T-helper 17 cell (primary cell): ENCODE measurements around the gene TRA2A. TPM values are rescaled to one million over a fixed set of nuclear protein-coding genes. Genes with fewer than 3 reads are reported as not detected.
A peak's percentile ranks its signal among the peaks of the same experiment; 100 is the strongest.

Experiments used
- ATAC-seq: fragments of 150-1000 bp; cut with Tn5 transposase; 2 replicates; pipeline ENCODE4 v1.10.0; 2021; ENCODE audit warnings: mild to moderate bottlenecking, moderate library complexity
- DNase-seq, 3 donors: peaks; one replicate each; pipeline versions ENCODE4 v3.0.0 to v3.0.0-alpha.2; 2020 to 2021
- H3K9me3 ChIP-seq: one replicate; pipeline ENCODE4 v1.7.0; 2013; ENCODE audit warnings: low read length, mild to moderate bottlenecking; ENCODE audit not compliant: control insufficient read depth, poor library complexity, severe bottlenecking
- H3K27ac Mint-ChIP-seq: one replicate; pipeline ENCODE4 v1.8.0; 2022; ENCODE audit warnings: mild to moderate bottlenecking, moderate library complexity, mixed read lengths
- H3K27me3 Mint-ChIP-seq: one replicate; pipeline ENCODE4 v1.8.0; 2022; ENCODE audit warnings: mixed read lengths
- H3K36me3 Mint-ChIP-seq: one replicate; pipeline ENCODE4 v1.8.0; 2022; ENCODE audit warnings: low read depth, mixed read lengths
- H3K4me1 Mint-ChIP-seq: one replicate; pipeline ENCODE4 v1.8.0; 2022; ENCODE audit warnings: mild to moderate bottlenecking, mixed read lengths
- H3K4me3 Mint-ChIP-seq: one replicate; pipeline ENCODE4 v1.8.0; 2022; ENCODE audit warnings: mild to moderate bottlenecking, moderate library complexity, mixed read lengths
- total RNA-seq, 4 donors: library from RNA in 2 of 4; stranded (reverse) in 2 of 4; gene quantifications; one replicate each; pipeline ENCODE4 v1.2.3 and lab custom pipeline; 2022 to 2026

The TRA2A gene
- total RNA-seq, 2 donors from 2014 or later, result 249 to 285 TPM

DNA sequence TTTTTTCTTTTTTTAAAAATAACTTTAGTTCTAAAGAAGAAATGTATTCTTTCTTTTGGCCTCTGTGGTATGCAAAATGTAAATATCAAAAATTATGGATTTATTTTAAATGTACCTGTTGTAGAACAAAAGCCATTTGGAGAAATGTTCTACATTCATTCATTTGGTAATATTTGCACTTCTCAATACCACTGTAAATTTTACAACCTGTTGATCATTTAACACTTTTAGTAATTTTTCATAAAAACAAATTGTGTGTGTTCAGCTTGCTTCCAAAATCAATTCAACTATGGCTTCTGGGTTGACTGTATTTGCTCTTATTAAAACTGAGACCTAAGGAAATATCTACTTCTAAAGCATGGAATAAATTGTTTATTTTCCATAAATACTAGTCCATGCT is 59.2 kb downstream of the TRA2A start:
- no peak overlapping the region for H3K4me3 Mint-ChIP-seq
- ATAC-seq, result no peak
- no peak for DNase-seq
- peaks cover 18% of the 10 kb centered on the region for H3K9me3 ChIP-seq
- H3K27ac Mint-ChIP-seq, result peak overlapping the region; percentile 41
- peaks cover 2% of the 10 kb centered on the region for H3K36me3 Mint-ChIP-seq
- peaks cover 67% of the 10 kb centered on the region for H3K27me3 Mint-ChIP-seq
- peaks cover 30% of the 10 kb centered on the region for H3K4me1 Mint-ChIP-seq

GRCh38 chr7:23472046-23472445 is 59.7 kb downstream of the TRA2A start:
- Mint-ChIP-seq H3K27me3 (peaks cover 70% of the 10 kb centered on the region), H3K4me1 (peaks cover 34% of the 10 kb centered on the region), H3K27ac (peak overlapping the region; percentile 41), H3K36me3 (peaks cover 2% of the 10 kb centered on the region), H3K4me3 (no peak overlapping the region)
- no peak for ATAC-seq
- H3K9me3 ChIP-seq, result peaks cover 18% of the 10 kb centered on the region
- DNase-seq, result no peak

DNA sequence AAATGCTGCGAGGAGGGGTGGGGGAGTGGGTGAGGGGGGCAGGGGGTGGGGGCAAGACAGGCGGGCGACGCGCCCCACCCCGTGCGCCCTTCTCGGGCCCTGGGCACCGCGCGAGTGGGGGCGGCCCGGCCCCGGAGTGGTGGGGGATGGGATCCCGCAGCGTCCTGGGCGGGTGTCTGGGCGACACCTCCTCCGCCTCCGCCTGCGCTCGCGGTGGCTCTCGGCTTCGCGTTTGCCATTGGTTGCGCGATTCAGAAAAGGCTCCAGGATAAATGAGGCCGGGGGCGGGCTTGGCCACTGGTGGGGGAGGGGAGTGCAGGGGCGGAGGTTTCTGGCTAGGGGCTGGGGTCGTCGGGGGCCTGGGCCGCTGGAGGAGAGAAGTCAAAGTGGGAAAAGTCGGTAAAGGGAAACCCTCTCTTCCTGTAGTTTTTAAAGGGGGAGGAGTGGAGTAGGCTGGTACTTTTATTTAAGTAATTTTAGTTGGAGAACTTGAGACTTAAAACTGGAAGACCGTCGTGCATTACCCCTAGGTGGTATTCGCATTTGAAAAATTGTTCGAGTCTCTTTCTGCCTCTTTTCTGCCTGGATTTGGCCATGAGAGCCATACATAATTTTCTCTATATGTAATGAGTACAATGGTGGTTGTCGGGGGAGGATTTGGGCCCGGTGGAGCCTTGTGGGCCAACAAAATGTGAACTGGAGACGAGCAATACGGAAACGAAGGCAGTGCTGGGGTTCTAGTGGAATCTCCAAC is 60.5 kb downstream of the TRA2A start:
- peak in 1 of 3 donors; percentile 22 for DNase-seq
- Mint-ChIP-seq H3K27me3 (peaks cover 67% of the 10 kb centered on the region), H3K4me1 (peaks cover 34% of the 10 kb centered on the region), H3K36me3 (peaks cover 2% of the 10 kb centered on the region), H3K4me3 (peak overlapping the region; percentile 76), H3K27ac (peak overlapping the region; percentile 62)
- peak; percentile 26 for ATAC-seq
- H3K9me3 ChIP-seq, result peaks cover 18% of the 10 kb centered on the region

DNA sequence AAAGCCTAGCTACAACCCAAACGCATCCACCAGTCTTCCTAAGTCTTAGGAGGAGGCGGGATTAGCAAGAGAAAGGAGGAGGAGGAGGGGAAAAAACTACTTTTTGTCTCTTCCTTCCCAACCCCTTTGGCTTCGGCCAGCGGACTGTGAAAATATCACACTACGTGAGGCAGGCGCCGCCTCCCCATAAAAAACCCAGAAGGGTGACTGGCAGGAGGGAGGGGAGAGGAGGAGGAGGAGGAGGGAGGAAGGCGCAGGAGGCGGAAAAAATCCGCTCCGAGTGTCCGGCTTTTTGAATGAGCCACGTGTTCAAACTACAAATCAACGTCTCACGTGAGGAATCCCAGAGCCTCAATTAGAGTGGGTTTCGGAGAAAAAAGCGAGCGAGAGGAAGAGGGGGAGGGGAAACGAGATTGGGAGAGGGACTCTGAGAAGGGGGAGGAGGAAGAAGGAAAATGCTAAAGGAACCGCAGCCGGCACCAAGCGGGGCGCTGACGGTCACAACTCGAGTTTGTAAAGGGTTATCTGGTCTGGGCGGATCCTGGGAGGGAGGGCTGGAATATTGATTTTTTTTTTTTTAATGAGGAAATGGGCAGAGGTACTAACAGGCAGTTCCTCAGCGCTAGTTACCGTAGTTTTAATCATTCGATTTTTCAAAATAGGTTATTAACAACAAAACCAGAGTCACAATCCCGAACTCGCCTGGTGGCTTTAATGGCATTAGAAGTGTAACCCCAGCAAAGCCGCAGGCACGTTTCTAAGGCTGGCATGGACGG is 61.3 kb downstream of the TRA2A start, which contains the start of gene IGF2BP3:
Gene IGF2BP3, minus strand, starts transcription at position 162 of the 776 bp plus-strand sequence. CDS start 381 bp downstream, outside the sequence.
- Mint-ChIP-seq H3K4me3 (peak within 1 kb of the TSS; percentile 89), H3K27ac (peak within 1 kb of the TSS; percentile 62), H3K36me3 (peaks cover 2% of the 10 kb centered on the region), H3K27me3 (peaks cover 73% of the 10 kb centered on the region), H3K4me1 (peaks cover 34% of the 10 kb centered on the region)
- no peak for DNase-seq
- no peak for ATAC-seq
- peaks cover 18% of the 10 kb centered on the region for H3K9me3 ChIP-seq

- DNase-seq, result no peak
- peak overlapping the region; percentile 62 for H3K27ac Mint-ChIP-seq
Observed at GRCh38 chr7:23469961-23470250, 61.9 kb downstream of the TRA2A start.

GRCh38 chr7:23469150-23469960 is 62.4 kb downstream of the TRA2A start:
- H3K36me3 Mint-ChIP-seq, result peaks cover 2% of the 10 kb centered on the region
- H3K4me1 Mint-ChIP-seq, result peaks cover 29% of the 10 kb centered on the region
- H3K27me3 Mint-ChIP-seq, result peaks cover 72% of the 10 kb centered on the region
- H3K4me3 Mint-ChIP-seq, result peak overlapping the region; percentile 89
- DNase-seq (peak; percentile 14 to 22 (median 21)), ATAC-seq (peak; percentile 70)
- H3K27ac Mint-ChIP-seq, result peak overlapping the region; percentile 62
- peaks cover 12% of the 10 kb centered on the region for H3K9me3 ChIP-seq

More at GRCh38 chr7:23469961-23470250, 61.9 kb downstream of the TRA2A start:
- Mint-ChIP-seq H3K27me3 (peaks cover 74% of the 10 kb centered on the region), H3K4me1 (peaks cover 34% of the 10 kb centered on the region), H3K36me3 (peaks cover 2% of the 10 kb centered on the region), H3K4me3 (peak overlapping the region; percentile 89)
- peaks cover 16% of the 10 kb centered on the region for H3K9me3 ChIP-seq
- no peak for ATAC-seq

- peak; percentile 22 for ATAC-seq
- Mint-ChIP-seq H3K27me3 (peaks cover 76% of the 10 kb centered on the region), H3K27ac (no peak overlapping the region), H3K4me3 (peak overlapping the region; percentile 79), H3K4me1 (peaks cover 29% of the 10 kb centered on the region), H3K36me3 (peaks cover 2% of the 10 kb centered on the region)
- H3K9me3 ChIP-seq, result peaks cover 12% of the 10 kb centered on the region
- no peak for DNase-seq
Observed at GRCh38 chr7:23468526-23469149, 63.1 kb downstream of the TRA2A start.

DNA sequence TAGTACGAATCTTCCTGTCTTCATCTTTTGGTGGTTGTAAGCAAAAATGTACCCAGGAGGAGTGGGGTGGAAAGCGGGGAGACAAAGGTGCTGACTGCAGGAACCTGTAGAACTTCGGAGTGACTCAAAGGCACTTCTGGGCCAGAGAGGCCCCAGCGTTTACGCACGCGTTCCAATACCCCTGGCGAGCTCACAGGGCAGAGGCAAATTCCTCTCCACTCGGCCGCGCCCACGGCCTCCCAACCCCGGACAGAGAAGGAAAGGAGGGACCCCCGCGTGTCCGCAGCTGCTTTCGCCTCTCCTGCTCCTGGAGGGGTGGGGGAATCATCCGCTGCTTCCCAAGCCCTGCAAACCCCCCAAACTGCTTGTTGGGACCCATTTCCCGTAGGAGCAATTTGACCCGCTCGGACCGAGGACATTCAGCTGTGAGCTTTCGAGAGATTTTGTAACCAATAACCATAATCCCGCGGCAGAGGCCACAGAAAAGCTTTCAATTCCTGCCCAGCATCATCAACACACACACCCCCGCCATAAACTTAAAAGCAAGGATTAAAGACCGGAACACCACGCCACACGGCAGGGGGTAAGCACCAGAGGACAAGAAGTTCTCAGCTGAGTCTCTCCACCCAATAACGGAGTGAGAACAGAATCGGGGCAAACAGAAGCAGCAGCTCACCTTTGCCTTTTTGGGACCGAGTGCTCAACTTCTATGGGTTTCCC is 63.8 kb downstream of the TRA2A start:
- Mint-ChIP-seq H3K4me1 (peaks cover 29% of the 10 kb centered on the region), H3K27ac (peak overlapping the region; percentile 67), H3K4me3 (peak overlapping the region; percentile 73), H3K36me3 (peaks cover 3% of the 10 kb centered on the region), H3K27me3 (peaks cover 76% of the 10 kb centered on the region)
- peaks cover 8% of the 10 kb centered on the region for H3K9me3 ChIP-seq
- no peak for DNase-seq
- peak; percentile 10 for ATAC-seq

DNA sequence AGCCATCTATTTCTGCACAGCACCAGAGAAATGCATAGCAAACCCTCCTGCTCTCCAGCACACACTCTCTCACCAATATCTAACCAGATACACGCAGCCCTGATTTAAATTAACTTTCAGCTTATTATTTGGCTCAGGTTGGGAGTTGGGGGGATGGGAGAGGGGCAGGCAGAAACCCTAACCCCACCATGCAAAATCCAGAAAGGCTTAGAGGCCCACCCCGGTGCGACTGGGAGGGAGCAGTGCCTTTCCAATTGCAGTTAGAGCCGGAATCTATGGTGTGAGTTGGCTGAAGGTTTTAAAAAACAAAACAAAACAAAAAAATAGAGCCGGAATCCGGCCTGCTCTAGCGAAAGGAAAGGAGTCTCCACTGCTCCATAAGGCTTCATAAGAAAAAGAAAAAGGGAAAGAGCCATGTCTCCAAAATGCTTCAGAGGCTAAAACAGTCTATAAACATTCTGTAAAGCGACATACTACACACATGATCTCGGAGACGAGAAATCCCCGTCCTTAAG is 64.4 kb downstream of the TRA2A start:
- peaks cover 79% of the 10 kb centered on the region for H3K27me3 Mint-ChIP-seq
- peaks cover 4% of the 10 kb centered on the region for H3K9me3 ChIP-seq
- peak overlapping the region; percentile 66 for H3K4me3 Mint-ChIP-seq
- DNase-seq, result no peak
- ATAC-seq, result no peak
- H3K36me3 Mint-ChIP-seq, result peaks cover 4% of the 10 kb centered on the region
- H3K27ac Mint-ChIP-seq, result peak overlapping the region; percentile 67
- peaks cover 30% of the 10 kb centered on the region for H3K4me1 Mint-ChIP-seq

- Mint-ChIP-seq H3K27ac (no peak overlapping the region), H3K36me3 (peaks cover 6% of the 10 kb centered on the region), H3K4me1 (peaks cover 11% of the 10 kb centered on the region), H3K4me3 (no peak overlapping the region), H3K27me3 (peaks cover 78% of the 10 kb centered on the region)
- no peak for ATAC-seq
- no peak for DNase-seq
- no peaks in the 10 kb centered on the region for H3K9me3 ChIP-seq
Observed at GRCh38 chr7:23462846-23463245, 68.9 kb downstream of the TRA2A start.

DNA sequence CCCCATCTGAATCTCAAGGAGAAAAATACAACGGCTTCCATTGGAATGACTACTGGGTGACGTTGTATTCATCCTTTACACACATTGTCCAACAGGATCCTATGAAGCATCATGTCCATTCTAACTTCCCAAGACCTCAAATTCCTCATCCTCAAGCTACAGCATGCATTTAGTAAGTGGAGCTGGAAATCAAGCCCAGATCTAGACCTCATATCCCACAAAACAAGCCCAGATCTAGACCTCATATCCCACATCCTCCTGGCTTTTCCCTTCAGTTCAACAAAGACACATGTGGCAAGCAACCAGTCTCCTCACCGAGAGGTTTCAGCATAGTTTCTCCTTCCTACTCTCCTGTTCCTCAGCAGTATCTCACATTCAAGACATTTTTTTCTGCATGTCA is 73.7 kb downstream of the TRA2A start:
- H3K36me3 Mint-ChIP-seq, result peaks cover 5% of the 10 kb centered on the region
- DNase-seq (no peak), ATAC-seq (no peak)
- H3K4me1 Mint-ChIP-seq, result peaks cover 4% of the 10 kb centered on the region
- no peaks in the 10 kb centered on the region for H3K9me3 ChIP-seq
- no peak overlapping the region for H3K4me3 Mint-ChIP-seq
- no peak overlapping the region for H3K27ac Mint-ChIP-seq
- H3K27me3 Mint-ChIP-seq, result peaks cover 84% of the 10 kb centered on the region

- peaks cover 66% of the 10 kb centered on the region for H3K27me3 Mint-ChIP-seq
- no peaks in the 10 kb centered on the region for H3K4me1 Mint-ChIP-seq
Observed at GRCh38 chr7:23456093-23456492, 75.7 kb downstream of the TRA2A start.

More at GRCh38 chr7:23456093-23456492, 75.7 kb downstream of the TRA2A start:
- Mint-ChIP-seq H3K27ac (no peak overlapping the region), H3K36me3 (peaks cover 4% of the 10 kb centered on the region), H3K4me3 (no peak overlapping the region)
- no peak for DNase-seq
- ATAC-seq, result no peak
- no peaks in the 10 kb centered on the region for H3K9me3 ChIP-seq
